Activated CD8-positive, alpha-beta memory T cell treated with anti-CD3 and anti-CD28 coated beads, Interleukin-2, amount 50 U/mL, for 24 hours (primary cell): ENCODE measurements around the gene WFIKKN2.
"Not testable (repeated sequence)": the region's sequence is repeated elsewhere in the genome, so short reads cannot be mapped to it uniquely, and the experiment has no call there.

Experiments used
- DNase-seq: peaks from one replicate; pipeline ENCODE4 v3.0.0-alpha.2; 2020; ENCODE audit errors: extremely low read depth

The WFIKKN2 gene

DNA sequence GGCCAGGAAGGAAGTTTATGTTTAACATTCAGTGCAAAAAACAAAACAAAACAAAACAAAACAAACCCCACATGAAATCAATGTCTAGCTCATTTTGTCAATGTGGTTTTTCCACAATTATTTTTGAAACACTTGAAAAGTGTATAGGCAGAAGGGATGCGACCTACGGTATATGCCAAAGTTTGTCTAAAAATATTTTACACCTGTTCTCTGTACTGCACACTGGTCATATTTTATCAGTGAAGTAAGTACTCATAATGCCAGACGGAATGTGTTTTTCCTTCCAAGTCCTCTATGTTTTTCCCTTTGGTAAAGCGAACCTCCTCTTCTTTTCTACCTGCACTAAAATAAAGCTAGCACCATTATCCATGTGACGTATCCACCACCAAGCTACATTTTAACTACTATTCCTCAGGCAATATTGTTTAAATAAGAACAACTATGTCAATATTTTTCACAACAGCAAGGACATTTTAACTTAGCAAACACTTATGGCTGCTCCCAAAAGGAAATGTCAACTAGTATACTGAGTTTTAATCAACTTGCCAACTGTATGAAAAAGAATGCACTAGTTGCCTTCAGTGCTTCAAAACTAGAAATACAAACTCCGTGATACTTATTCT, 20.4 kb downstream of the WFIKKN2 start:
- DNase-seq: no peak

DNA sequence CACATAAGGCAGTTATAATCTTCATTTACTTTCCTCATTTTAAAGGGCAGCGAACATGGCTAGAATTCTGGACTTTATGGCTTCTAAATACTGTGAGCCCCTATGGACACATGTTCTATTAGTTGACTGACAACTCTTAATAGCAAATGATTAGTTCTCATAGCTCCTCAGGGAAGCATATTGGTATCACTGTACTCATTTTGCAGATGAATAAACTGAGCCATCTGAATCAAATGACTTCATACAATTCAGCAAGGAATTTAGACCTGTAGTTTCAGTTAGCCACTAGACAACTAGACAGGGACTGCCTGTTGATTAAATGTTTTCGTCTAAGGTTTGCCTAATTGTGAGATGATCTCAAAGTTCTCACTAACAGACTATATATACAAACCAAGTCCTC, 21.0 kb downstream of the WFIKKN2 start:
- DNase-seq: no peak

DNA sequence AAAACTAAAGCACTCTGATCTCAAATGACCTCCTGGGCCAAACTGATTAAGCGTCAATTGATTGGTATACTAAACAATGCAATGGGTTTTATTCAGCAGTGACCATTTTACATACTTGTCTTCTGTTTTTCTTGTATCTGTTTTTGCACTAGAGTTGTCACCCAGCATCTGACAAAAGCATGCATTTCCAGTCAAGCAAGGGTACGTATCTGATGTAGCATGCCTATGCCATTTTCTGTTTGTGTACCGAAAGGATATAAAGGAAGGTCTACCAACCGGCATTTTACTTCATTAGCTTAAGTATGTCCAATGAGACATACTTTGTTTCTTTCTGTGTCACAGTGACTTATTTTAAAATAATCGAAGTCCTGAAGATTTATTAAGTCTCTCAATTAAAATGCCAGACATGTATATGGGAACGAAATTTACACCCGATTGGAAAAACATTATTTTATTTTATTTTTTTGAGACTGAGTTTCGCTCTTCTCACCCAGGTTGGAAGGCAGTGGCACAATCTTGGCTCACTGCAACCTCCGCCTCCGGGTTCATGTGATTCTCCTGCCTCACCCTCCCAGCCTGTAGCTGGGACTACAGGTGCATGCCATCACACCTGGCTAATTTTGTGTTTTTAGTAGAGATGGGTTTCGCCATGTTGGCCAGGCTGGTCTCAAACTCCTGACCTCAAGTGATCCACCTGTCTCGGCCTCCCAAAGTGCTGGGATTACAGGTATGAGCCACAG, 23.3 kb downstream of the WFIKKN2 start:
- no peak for DNase-seq

DNA sequence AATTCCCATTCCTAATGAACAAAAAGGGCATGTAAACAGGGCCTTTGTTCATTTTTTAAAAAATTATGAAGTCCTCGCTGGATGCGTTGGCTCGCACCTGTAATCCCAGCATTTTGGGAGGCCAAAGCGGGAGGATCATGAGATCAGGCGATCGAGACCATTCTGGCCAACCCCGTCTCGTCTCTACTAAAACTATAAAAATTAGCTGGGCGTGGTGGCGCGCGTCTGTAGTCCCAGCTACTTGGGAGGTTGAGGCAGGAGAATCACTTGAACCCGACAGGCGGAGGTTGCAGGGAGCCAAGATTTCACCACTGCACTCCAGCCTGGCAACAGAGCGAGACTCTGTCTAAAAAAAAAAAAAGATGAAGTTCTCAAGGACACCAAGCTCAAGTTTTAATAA, 24.3 kb downstream of the WFIKKN2 start:
- DNase-seq: not testable (repeated sequence)

DNA sequence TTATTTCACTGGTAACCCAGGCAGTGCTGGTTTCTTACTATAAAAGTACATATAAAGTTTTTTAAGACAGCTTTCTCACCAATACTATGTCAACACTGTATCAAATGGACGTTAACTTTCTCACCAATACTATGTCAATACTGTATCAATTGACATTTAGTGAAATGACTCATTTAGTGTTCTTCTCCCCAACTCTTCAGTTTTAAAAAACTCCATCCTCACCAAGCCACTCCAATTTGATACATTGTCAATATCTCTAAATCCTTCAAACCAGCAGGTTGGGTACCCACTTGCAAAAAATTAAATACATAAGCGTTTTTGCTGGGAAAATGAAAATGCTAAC, 25.9 kb downstream of the WFIKKN2 start:
- no peak for DNase-seq

DNA sequence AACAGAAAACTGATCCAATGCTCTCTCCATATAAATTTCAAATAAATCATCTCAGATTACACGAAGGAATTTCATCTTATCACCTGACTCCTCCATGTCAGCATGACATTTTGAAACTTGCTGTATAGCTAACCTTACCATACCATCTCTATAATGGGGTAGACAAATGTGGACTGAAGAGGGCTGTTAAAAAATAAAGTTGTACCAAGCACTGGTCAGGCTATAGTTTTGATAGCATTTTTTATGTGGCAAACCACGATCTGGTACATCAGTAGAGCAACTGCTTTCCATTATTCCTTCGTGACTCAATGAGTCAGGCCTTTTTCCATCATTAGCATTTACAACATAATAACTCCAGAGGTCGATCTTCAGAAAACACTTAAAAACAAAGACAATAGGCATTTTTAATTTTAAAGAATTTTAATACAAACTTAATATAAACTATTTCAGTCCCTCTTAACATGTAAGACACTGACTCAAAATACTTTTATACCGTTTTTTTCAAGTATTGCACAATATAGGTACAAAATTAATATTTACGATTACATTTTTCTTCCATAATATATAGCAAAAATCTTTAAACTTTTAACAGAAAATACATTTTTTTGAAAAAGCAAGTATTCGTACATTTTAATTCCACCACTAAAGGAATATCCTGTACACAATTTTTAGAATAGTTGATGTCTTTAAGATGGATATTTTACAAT, 26.6 kb downstream of the WFIKKN2 start:
- DNase-seq: no peak

DNA sequence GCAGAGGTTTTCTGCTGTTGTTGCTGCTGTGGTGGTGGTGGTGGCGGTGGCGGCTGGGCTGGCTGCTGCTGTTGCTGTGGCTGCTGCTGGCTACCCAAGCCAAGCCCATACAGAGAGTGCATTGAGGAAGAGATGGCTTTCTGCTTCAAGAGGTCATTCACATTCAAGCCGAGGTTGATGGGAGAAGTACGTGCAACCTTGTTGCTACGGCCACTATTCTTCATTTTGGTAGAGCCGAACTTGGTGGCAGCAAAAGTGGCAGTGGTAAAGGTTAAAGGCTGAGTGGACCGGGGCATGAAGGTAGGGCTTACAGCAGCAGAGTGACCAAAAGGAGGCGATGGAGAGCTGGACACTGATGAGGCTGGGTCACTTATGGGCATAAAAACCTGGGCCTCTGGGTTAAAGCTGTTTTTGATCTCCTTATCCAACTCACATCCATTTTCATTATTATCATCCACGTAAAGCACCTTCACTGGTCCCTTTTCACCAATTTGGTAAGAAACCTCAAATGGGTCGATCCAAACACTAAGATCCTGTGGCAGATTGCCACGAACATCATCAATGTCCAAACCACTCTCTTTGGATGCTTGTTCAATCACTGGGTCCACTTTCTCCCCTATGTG, 27.9 kb downstream of the WFIKKN2 start:
- DNase-seq: no peak

DNA sequence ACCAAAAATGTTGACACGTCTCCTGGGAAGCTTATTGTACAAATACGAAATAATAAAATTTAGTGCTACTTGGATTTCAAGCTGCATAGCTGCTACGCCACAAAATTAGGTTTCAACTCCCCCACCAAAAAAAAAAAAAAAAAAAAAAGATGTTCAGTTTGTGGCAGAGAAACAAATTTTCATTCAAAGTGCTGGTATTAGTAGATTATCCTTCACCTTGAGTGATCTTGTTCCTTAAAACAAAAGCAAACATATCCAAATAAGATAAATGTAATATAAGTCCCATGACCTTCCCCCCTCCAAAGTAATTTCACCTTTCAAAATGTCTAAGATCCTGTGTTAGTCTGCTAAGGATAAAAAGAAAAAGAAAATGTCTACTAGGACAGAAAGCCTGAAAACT, 28.5 kb downstream of the WFIKKN2 start:
- DNase-seq: no peak

DNA sequence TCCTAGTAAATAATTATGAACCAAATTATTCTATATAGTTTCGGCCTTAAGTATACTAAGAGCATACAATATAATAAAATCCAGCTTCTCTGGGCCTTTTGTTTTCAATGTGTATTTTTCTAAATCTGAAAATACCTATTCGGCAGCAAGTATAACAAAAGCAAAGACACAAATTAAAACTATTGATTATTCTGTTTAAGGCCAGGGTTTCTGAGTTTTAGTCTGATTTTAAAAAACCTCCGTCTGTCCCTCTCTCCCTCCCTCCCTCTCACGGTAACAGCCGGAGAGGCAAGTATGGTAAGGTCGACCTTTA, 29.3 kb downstream of the WFIKKN2 start:
- no peak for DNase-seq

DNA sequence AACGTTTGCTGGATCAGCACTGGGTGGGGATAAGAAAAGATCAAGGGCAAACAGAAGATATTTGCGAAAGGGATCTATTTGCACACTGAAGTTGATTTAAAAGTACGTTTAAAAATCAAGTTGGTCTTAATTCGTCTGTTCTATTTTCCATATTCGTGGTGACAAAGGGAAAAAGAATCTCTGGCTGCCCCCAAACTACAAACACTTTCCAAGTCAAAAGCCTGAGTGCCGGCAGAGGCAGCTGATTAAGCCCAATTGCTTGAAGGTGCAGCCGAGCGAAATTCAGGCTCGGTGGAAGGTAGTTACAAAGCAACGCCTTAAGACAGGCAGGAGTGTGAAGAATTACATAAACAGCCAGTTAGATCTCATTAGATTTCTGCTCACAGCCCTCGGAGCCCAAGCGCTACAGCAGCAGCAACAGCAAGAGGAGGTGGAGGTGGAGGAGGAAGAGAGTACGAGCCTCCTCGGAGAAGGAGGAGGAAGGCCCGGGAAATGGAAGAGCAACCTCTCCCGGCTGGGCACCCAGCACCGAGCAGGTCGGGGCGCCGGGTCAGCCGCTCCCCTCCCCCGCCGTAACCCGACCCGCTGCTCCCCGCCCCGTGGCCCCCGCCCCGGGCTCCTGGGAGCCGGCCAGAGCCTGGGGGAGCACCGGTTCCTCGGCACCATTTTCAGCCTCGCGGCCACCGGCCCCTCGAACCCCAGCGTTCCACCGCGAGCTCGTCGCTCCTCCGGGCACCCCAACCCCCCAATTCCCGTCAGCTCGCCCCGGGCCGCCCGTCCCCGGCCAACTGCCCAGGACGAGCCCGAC, 29.9 kb downstream of the WFIKKN2 start:
- no peak for DNase-seq

DNA sequence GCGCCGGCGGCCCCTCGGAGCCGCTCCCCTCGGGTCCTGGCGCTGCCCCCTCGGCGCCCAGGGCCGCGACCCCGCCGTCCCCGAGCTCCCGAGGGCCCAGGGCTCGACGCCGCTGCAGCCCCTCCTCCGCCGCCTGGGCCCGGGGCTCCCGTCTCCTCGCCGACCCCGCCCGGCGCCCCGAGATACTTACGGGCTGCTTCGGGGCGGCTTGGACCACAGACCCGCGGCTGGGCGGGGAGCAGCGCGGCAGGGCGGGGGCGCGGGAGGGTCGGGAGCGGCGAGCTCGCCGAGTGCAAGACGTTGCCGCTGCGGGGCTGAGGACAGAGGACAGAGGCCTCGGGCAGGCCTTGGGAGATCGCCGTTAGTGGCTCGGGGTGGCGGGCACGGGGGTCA, 30.5 kb downstream of the WFIKKN2 start:
- DNase-seq: no peak

DNA sequence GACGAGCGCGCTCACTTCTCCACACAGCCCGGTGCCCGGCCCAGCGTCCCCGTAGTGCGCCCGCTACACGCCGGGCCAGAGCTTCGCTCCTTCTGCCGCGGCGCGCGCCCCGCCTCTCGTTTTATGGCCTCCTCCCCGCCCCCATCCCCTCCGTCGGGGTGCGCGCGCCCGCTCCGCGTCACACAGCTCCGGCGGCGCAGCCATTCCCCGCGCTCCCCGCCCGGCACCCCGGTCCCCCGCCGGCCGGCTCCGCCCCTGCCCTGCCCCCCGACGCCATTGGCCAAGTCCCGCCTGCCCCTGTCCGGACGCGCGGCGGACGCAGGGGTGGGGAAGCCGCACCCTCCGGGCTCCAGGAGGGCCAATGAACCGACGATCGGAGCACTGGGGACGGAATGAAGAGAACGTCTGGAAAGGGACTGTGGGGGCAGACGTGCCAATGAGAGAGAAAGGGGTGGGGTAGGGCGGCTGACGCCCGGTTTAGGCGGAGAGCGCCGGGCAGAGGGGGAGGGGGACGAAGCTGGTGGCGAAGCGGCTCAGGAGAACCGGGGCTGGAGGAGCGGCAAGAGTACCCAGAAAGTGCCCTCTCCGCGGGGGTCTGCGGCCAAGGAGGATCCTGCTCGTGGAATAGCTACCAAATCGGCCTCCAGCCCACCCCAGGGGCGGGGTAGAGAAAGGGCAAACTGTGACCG, 31.0 kb downstream of the WFIKKN2 start, which contains the start of gene TOB1:
TSS of gene TOB1 (minus strand) at position 94 of the 689 bp plus-strand sequence. CDS start 2,337 bp downstream, outside the sequence.
- DNase-seq: peak; percentile 85

DNA sequence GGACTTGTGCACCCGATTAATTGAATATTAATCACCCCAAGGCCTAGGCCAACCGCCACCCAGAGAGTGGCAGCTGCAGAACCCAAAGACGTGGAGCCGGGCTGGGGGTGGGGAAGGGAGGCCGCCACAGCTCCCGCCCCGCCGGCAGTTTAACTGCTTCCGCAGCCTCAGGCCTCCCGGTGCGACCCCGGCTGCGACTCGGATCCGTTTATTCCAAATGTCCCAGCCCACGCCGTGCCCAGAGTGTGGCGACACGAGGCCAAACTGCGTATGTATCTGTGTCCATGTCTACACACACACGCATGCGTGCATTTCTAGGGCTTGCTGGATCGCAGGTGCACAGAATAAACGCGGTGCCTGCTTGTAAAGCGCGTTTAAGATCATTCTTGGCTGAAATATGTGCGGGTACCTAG, 31.6 kb downstream of the WFIKKN2 start:
- peak; percentile 17 for DNase-seq

DNA sequence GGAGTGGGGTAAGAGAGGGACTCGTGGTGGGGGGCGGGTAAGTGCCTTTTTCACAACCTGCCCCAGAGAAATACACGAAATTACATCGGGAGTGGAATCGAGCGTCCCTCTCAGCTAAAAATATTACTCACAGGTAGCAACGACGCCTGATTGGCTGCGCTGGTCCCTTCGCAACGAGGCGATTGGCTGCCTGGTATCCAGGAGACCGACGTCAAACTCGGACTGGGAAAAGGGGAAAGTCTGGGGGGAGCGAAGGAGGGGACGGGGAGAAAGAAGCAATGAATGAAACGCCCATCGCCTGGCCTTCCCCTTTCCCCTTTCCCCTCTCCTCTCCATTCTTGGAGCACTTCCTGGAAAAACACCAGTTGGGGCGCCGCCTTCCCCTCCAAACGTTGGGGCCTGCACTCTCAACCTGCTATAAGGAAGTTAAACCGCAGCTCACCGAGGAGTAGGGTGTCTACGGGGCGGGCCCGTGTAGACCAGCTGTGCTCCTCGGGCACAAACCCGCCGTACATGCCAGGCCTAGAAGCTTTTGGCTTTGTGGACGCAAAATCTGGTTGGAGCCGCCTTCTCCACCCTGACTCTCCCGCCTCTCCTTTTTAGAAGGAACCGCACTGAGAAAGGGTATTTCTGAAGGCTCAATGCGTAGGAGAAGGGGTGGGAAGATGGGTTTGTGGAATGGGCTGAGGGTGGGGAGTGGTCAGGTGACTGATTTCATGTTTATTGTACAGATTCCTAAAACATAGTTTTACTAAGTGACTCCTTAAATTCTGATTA, 32.2 kb downstream of the WFIKKN2 start:
- peak; percentile 62 for DNase-seq

DNA sequence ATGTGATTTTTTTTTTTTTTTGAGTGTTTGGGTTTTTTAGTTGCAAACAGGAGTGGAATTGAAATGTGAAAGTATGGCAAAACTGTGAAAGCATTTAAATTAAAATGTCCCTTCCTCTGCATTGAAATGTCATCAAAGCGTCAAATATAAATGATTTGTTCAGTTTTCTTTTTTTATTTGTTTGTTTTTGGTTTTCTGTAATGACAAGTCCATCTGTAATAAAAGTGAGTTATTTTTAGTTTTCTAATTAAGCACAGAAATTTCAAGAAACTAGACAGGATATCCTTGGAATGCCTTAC, 32.7 kb downstream of the WFIKKN2 start:
- no peak for DNase-seq

DNA sequence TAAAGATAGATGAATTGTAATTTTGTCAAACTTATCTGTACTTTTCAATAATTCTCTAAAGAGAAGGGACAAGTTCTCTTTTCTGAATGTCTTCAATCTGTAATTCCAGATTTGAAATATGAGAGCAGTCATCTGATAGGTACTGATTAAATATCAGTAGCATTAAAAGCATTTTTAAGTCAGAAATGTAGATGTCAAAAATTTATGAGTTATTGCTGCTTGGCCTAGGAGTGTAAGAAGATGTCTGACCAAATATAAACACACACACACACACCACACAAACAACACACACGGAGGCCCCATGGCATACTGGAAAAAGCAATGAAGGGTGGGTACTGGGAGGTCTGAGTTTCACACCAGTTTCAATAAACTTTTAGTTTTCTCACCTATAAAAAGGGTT, 33.2 kb downstream of the WFIKKN2 start:
- no peak for DNase-seq

DNA sequence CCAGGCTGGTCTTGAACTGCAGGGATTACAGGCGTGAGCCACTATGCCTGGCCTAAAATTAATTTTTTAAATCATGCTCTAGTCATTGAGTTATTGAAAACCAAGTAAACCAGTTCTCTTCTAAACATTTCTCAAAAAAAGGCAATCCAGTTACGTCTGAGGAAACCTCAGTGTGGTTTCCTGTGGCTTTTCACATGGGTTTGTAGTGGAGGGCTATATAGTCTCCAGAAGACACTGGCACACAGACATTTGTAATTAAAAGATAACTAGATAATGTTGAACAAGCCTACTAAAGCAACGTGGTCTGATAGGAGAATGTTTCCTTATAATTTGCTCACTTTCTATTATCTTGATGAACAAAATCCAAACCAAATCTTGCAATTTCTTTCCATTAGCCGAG, 36.0 kb downstream of the WFIKKN2 start:
- DNase-seq: peak; percentile 28

DNA sequence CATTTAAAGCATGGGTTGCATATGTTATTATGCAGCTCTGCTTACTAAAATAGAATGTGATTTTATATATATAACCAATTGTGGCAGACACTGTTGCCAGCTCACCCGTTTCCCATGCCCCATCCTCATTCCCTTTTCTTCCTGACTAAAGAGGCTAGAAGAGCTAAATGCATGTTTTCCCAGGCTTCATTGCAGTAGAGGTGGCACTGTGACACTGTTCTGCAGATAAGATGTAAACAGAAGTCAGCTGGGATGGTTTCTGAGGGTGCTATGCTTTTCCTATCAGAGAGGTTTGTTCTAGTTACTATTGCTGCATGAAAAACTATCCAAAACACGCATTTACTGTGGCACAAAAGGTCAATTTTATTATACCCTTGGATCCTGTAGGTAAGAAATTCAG, 36.5 kb downstream of the WFIKKN2 start:
- no peak for DNase-seq

DNA sequence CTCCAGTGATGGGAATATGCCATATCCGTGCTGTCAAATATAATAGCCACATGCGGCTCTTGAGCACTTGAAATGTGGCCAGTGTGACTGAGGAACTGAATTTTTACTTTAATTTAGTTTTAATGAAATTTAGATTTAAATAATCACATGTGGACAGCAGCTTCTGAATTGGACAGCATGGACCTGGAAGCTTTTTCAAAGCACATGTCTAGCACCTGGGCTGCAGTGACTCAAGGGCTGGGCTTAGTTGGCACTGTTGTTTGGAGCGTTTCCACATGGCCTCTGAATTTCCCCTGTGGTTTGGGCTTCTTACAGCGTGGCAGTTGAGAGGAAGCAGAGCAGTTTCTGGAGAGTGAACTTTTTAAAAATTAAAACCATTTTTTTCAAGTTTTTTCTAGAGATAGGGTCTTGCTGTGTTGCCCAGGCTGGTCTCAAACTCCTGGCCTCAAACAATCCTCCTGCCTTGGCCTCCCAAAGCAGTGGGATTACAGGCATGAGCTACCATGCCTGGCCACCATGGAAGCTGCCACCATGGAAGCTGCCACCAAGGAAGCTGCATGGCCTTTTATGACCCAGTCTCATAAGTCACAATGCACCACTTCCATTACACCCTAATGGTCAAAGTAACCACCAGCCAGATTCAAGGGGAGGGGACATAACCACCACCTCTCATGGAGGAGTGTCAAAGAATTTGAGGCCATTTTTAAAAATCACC, 37.5 kb downstream of the WFIKKN2 start:
- DNase-seq: no peak

DNA sequence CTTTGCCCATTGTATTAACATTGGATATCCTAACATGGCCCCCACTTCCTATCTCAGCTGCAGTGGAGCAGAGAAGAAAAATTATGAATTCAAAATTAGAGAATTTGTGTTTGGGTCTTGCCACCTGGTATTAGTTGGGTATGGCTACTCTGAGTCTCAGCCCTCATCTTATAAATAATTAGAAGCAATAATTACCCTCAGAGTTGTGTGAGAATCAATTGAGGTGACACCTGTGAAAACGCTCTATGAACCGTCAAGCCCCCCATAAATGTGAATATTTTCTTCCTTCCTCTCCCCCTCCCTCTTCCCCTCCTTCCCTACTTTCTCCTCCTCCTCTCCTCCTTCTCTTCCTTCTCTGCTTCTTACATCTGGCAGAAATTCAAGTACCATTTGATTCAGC, 39.7 kb downstream of the WFIKKN2 start:
- no peak for DNase-seq
